Iris pigment epithelial cell (primary cell): ENCODE results near the gene SFT2D1.

Experiments
- DNase-seq: peaks from one replicate; pipeline ENCODE4 v3.0.0-alpha.2; 2011; ENCODE audit warnings: low read depth

SFT2D1 gene

DNA sequence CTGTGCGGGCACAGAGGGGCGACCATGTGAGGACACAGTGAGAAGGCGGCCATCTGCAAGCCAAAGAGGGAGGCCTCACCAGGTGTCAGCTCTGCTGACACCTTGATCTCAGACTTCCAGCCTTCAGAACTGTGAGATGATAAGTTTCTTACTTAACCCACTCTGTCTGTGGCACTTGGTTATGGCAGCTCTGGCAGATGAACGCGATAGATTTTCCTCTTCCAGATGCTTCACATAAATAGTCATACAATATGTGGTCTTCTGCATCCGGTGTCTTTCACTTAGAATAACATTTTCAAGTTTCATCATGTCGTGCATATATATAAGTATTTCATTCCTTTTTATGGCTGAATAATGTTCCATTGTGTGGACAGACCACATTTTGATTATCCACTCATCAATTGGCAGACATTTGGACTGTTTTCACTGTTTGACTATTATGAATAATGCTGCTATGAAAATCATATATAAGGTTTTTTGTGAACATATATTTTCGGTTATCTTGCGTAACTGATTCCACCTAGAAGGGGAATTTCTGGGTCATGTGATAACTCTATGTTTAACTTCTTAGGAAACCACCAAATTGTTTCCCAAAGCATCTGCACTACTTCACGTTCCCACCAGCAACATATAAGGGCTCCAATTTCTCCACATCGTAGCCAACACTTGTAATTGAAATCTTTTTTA is 64.3 kb downstream of the SFT2D1 start:
- no peak for DNase-seq

DNA sequence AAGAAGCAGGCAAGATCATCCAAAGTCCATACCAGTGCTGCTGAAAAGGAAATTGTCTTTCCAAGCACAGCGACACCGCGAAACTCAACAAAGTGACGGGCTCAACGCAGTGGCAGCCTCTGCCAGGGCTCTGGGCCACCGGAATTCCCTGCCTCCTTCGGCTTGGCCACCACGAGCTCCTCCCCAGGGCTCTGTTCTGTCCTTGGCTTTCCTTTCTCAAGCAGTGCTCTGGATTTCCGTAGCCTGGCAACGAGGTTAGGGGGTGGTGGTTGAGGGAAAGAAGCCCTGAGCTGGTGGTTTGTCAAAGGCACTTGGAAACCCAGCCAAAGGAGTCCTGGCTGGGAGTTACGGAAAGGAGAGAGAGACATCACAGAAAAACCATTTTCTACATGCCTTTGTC is 65.3 kb downstream of the SFT2D1 start:
- DNase-seq: no peak

DNA sequence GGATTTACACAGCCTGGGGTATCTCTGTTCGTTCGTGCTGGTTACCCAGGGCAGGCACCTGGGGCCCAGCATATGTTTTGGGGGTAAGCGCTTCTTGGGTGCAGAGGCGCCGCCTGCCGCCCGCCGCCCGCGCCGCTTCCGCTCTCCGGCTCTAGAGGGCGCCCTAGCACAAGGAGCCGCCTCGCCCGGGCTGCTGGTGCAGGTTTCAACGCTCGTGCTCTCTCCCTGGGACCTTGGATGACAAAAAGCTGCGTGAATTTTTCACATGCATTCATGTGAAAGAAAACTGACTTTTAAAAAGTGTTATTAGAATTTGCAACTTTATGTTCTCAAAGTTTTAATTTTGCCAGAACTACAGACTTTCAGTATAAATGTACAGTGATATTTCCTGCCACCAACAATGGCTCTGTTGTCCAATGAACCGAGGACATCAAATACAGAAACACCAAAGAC is 66.6 kb downstream of the SFT2D1 start:
- DNase-seq: peak; percentile 31

DNA sequence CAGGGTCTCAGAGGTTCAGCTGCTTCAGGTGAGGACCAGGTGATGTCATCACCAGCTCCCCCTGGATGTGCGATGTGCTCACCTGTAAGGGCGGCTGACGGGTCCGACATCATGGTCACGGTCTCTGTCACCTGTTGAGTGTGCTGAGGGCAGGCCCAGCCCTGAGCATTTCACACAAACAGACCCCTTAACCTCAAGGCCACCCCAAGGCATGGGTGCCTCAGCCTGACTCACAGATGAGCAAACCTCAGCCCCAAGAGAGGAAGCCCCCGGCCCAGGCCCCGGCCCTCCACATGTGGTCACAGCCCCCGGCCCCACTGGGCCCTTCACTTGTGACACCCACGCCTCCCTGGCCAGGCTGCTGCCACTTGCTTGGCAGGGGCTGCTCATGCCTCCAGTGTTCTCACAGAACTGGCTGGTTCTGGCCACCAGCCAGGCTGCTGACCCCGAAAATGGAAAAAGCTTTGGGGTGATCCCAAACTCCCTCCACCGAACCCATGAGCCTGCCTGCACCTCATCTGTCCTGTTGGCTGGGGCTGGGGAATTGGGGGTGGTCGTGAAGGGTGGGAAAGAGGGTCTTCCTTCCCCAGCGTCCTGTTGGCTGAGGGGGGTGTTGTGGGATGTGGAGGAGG is 67.5 kb downstream of the SFT2D1 start:
- DNase-seq: no peak

DNA sequence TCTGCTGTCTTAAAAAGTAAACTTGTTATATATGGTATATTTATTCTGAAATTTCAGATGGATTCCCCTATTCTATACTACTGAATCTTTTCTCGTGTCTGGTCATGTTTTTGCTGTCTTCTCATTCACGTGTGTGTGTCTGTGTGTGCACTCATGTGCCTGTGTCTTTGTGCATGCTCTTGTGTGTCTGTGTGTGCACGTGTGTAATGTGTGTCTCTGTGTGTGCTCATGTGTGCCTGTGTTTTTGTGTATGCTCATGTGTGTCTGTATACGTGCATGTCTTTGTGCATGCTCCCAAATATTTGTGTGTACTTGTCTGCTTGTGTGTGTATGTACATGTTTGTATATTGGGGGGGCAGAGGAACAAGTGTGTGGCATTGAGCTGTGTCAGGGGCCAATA is 68.2 kb downstream of the SFT2D1 start:
- DNase-seq: no peak

DNA sequence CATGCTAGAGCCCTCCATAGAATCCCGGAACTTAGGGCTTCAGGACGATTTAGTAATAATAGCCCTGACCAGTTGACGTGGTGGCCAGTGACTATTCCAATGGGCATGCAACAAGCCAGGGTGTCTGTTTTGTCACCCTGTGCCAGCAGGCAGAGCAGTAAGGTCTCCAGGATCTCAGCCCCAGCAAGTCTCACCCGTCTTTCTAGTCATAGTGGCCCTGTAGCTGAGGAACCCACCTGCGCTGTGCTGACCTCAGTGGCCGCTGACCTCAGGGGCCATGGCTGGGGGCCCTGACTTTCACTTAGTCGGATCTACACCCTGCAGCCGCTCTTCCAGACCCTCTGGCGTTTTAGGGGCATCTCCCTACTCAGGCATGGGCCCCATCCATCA is 71.0 kb downstream of the SFT2D1 start:
- DNase-seq: no peak

DNA sequence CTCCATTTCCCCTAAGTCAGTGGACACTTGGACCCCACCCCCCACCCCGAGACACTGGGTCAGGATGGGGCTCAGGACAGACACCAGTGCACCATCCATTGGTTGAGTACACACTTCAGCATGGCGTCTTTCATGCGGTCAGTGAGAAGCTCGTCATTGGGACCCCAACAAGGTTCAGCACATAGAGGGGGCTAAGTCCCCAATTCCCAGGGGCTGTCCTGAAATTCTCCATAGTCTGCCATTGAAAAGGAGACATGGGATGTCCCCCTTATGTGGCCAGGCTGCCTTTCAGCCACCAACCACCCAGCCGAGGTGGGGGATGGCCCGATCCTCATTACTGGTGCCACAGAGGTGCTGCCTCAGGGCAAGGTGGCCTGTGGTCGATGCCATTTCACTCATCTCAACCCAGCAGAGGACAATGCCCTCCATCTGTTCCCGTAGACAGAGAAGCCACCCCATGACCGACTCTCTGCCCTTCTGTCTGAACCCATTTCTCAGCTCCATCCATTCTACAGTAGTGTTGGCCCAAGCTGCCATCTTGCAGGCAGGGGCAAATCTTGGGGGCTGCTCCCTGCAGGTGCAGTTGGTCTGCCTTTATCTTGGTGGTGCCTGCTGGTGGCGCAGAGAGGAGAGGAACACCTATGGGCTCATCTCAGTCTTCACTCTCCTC is 71.5 kb downstream of the SFT2D1 start:
- no peak for DNase-seq
